D341Med (cell line): ENCODE data around the gene HOTAIR.

Experiments
- DNase-seq: peaks from one replicate; pipeline ENCODE4 v3.0.0; 2012; ENCODE audit warnings: low spot score

The HOTAIR gene

DNA sequence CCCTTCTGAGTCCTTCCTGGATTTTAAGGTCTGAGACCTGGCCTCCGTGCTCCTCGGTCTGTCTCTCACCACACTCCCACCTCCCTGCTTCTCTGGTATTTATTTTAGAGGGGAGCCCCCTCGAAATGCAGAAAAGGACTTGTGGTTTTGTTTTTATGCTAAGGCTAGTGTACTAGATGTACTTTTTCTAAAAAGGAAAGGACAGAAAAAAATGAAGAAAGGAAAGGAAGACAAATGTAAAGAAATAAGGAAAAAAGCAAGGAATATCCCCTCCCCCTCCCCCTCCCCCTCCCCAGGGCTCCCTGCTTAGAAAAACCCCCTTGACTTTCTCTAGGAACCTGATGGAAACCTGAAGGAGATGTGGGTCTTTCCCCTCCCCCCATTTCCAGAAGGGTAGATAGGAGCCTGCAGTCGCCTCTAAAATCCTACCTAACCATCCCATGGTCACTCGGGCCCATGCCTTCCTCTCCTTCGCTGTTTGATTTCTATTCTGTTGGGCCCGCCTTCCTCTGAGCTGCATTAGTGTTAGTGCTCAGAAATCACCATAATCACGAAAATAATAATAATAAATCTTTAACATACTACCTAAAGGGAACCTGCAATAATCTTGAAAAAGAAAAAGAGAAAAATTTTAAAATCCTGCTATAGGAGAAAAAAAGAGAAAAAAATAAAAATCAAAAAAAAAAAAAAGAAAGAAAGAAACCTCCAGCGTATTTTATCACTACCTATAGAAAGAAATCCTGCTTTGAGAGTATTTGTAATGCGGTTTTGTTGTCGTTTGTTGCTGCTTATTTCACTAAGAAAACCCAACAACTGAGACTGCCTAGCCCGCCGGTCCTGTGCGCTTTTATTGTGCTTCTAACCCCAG lies 37.1 kb upstream of the HOTAIR start:
- no peak for DNase-seq

DNA sequence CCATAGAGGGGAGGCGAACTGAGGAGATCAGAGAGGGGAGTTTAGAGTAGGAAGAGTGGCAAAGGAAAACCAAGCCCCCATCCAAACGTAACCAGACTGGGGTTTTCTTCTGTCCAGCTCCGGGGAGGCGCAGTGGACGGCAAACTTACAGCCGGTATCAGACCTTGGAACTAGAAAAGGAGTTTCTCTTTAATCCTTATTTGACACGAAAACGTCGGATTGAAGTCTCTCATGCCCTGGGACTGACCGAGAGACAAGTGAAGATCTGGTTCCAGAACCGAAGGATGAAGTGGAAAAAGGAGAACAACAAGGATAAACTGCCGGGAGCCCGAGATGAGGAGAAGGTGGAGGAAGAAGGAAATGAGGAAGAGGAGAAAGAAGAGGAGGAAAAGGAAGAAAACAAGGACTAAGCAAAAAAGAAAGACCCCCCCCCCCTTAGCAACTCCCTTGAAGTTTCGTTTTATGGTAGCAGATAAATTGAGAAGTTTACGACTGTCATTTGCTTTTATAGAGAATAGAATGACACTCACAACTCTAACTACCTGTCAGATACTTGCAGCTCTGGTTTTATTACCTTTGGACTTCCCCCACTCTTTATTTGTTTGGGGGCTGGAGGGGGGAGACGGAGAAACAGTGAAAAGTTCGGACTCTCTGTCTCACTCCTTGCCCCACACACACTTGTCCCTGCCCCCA lies 36.4 kb upstream of the HOTAIR start:
- no peak for DNase-seq

DNA sequence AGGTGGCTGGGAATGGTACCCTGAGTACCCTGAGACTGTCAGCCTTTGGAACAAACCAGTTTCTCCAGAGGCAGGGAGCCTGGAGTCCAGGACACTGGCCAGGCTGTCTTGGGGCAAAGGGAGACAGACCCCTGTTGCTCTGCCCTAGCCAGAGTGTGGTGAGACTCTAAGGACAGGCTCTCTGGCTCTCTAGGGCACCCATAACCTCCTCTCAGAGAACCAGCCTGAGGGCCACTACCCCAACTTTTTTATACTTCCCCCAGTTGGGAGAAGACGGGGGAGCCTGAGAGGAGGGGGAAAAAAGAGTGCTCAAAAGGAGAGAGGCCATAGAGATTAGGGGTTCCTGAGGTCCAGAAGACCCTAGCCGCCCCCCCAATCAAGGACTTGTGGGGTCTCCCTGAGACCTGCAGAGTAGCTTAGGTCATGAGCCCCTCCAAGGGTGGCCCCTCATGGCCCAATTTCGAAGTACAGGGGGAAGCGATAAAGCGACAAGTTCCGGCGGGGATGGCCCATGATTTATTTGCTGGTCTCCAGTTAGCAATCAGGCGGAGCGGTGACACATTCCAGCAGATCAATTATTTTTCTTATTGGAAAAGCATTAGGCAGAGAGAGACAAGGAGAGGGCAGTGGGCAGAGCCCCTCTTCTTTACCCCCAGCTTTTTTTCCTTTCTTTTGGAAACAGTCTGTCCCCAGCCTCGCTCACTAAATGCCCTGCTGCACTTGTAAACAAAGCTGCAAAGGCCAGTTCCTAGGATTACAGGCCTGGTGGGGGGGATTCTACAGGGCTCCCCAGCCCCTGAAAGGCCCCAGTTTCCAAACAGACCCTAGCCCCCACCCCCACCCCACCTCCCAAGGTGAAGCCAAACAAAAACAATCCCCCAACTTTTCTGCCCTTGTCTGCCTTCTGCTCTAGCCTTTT lies 35.6 kb upstream of the HOTAIR start:
- no peak for DNase-seq

DNA sequence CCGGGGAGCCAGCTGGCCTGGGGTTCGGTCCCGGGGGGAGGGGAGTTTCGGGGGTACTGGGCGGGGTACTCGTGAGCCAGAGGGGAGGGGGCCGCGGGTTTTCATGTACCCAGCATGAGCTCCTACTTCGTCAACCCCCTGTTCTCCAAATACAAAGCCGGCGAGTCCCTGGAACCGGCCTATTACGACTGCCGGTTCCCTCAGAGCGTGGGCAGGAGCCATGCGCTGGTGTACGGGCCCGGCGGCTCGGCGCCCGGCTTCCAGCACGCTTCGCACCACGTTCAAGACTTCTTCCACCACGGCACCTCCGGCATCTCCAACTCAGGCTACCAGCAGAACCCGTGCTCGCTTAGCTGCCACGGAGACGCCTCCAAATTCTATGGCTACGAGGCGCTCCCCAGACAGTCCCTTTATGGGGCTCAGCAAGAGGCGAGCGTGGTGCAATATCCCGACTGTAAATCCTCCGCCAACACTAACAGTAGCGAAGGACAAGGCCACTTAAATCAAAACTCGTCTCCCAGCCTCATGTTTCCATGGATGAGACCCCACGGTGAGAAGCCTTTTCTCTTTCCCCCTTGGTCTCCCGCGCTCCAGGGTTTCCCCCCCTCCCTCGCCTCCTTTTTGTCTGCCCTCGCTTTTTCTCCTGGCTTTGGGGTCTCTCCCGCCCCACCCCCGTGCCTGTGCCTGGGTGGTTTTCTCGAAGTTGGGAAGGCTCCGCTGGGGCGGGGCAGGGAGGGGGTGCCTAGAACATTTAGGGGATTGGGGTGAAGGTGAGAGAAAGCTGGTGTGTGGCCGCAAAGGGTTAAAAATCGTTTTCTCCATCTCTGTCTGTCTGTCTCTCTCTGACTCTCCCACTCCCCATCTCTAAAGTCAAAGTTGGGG lies 34.7 kb upstream of the HOTAIR start:
- DNase-seq, result peak; percentile 61

DNA sequence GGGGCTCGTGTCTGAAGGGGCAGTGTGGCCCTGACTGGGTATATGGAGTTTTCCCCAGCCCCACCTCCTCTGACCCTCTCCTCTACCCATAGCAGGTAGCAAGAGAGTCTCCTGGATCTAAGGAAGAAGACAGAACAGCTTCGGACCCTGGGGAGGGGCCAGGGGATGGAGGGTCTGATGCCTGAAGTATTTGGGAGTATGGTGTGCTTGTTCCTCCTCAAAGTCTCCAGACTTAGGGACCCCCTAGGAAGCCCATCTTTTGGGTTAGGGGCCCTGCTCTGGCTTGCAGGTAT lies 33.5 kb upstream of the HOTAIR start:
- DNase-seq, result no peak

DNA sequence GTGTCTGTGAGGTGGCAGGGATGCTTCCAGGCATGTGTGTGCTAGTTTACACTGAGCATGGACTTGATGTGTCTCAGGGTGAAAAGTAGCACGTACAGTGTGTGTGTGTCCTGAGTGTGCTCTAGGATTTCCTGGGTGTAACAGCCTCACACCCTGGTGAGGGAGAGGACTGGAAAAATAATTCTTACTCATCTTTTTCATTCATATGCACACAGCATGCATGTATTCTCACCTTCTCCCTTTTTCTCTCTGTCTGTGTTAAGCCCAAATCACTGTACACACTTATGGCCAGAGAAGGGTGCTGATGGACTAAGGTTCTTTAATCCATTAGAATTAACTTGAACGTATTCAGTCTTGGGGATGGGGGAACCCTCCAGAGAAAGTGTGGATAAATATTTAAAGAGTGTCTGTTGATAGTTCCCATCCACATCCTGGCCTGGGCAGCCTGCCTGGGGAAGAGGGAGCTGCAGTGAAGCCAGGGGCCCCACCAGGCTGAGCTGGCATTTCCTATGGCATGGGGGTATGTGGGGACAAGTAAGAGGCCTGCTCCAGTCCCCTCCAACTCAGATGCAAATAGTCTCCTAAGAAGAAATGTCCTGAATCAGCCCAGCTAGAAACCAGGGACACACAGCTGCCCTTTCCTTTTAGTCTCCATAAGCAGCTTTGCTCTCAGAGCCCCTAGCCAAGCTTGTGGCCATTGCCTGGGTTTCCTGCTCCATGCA lies 32.9 kb upstream of the HOTAIR start:
- DNase-seq, result no peak

DNA sequence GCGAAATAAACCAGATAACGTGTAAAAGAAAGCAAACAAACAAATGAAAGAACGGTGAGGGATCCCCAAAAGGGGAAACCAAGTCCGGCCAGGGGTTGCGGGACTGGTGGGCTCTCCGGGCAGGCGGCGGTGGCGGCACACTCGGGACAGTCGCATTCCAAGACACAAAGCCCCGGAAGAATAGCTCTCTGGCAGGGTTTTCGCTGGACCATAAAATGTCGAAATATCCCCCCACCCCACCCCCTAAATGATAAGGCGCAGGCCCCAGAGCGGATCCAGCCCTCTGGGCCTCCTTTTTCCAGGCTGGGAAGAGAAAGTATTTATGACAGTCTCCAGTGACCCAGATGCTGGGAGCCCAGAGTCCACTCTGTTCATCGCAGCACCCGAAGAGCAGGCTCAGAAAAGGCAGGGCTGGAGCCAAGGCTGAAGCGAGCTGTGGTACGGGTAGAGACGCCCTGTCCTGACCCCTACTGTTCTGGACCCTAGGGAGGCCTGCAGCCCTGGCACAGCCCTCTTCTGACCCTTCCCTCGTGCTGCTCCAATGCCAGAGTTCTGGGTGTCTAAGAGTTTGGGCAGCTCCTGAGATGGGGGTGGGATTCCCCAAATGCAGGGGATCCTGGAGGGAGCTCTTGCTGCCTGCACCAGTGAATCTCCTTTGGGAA lies 31.9 kb upstream of the HOTAIR start:
- DNase-seq, result no peak

DNA sequence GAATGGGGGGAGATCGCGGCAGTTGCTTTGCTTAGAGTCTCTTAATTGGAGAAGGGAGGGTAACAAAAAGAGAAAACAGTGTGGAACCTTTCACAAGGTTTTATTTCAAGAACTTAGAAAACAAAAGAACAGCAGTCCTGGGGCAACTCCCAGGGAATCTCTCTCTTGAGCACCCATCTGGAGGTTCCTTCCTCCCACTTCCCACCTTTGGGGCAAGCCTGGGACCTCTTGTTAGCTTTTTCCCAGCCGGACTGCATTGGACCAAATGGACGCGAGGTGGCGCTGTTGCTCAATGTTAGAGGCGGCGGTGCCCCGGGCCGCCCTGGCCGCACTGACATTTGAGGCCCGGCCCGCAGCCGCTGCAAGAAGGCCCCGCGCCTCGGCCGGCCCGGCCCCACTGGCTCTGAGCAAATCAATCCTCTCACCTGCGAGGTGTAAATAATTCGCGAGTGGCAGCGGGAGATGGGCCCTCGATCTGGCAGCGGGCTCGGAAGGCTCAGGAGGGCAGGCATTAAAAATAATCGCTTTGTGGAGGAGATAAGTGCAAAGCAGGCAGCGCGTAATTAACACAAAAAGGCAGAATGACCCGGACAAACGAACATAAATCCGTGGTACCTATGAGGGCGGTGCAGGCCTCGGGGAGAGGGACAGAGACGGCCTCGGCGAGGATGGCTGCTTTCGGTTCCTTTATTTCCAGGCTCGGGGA lies 31.3 kb upstream of the HOTAIR start:
- peak; percentile 91 for DNase-seq

DNA sequence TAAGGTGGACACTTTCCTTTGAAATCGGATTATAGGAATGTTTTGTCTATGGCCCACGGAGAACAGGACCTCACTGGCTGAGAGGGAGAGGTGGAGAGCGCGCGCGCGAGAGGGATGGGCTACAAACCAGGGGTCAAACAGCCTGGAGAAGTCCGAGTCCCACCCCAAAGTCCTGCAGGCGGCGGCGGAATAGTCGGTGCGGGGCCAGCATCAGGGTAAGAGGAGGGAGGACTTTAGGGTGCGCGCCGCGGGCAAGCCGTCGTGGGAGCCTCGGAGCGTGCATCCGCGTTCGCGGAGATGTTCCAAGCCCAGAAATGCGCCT lies 30.7 kb upstream of the HOTAIR start:
- DNase-seq, result no peak

DNA sequence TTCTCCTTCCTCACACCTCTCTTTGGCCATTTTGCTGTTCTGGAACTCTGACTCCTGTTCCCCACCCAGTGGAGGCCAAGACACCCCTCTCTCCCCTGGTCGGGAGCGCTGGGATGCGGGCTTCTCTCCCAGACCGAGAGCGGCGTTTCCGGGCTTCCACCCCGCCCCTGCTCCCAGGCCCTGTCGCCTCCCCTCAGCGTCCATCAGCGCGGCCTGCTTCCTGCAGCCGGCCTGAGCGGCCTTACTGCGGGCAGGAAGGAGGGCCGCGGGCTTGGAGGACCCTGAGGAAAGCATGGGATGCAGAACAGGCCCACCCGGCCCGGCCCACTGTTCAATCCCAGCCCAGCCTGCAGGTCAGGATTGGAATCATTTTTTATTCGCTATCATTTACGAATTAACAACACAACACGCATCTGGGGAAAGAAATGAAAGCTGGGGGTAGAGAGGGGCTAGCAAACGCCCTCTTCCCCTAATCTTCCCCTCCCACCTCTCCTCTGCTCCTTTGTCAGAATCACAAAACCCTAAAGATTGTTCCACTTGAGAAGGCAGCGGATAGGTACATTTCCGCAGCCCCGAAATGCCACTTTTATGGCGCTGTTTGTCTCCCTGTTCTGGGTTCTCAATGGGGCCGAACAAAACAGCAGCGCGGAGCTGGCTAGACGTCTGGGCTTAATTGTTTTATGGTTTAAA lies 30.2 kb upstream of the HOTAIR start:
- DNase-seq, result no peak

DNA sequence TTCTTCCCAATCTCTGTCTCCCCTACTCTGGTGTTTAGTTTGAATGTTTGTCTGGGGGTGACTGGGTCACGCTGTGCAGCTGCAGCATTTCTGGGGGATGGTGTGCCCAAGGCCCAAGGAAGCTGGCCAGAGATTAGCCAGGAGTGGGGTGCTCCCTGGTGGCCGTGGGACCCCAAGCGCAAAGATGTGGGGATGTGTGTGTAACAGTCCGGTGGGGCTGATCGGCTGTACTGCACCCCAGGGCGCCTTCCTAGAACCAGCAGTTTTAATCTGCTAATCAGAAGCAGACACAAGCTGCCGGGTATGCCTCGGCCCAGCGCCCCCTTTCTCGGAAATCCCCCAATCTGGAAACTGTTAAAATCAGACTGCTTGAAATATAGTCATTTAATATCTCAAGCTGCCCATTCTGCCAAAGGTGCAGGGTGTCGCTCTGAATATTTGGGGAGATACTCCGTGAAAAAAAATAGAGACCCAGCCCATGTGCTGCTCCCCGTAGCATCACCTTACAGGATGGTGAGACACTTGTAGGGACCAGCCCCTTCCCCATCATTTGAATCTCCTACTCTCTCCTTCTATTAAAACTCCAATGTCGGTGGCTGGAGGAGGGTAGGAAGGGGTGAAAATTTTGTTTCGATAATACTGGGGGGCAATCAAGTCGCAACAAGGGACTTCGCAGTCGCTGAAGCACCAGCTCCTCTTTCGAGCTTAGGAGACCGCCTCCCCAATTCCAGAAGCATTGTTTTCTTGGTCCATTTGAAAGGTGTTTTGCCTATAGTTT lies 29.5 kb upstream of the HOTAIR start:
- no peak for DNase-seq

DNA sequence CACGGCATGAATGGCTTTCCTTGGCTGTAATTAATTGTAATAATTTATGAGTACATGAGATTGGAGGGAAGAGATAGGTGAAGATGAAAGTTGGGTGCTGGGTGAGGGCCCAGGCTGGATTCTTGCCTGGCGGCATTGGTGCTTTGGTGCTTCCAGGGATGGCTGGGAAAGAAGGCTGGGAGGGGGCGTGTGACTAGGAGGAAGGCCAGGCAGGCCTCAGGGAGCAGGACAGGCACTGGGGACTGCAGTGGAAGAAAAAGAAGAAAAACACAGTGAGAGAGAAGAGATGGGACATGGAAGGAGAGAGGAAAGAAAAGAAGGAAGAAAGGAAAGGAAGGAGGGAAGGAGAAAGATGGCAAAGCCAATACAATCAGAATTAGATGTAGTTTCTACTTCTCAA lies 28.9 kb upstream of the HOTAIR start:
- no peak for DNase-seq

DNA sequence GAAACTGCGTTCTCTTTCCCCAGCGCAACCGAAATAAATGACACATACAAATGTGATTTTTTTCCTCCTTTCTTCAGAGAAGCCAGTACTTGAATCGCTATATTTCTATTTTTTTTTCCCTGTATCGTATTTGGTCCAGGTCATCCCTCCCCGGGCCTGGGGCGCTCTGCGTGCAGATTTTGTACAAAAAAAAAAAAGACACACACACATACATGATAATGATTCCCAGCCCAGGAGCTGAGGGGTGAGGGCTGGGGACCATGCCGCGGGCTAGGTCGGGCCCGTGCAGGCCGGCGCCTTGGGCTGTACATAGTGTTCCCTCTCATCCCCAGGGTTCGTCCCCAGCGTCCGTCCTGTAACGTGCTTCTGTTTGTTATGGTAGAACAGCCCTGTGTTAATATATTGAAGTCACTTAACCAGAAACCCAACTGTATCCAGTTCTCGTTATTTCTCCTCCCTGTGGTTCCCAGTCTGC lies 28.2 kb upstream of the HOTAIR start:
- DNase-seq, result no peak

DNA sequence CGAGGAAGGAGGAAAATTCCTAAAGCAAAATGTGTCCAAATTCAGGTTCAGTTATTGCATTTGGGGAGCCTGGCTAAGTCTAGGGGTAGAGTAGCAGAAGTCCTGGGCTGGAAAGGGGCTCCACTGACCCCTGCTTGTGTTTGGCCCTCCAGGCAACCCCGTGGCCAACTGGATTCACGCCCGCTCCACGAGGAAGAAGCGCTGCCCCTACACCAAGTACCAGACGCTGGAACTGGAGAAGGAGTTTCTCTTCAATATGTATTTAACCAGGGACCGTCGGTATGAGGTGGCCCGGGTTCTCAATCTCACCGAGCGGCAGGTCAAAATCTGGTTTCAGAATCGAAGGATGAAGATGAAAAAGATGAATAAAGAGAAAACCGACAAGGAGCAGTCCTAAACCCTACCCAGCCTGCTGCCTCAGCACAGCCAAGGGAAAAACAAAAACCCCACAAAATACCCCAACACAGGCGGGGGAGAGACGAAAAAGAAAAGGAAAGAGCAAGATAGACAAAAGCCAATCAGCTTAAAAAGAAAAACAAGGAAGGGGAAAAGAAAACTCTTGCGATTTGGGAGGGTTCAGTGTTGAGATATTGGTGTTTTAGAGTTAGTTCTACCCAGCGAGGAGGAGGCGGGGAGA lies 27.6 kb upstream of the HOTAIR start:
- DNase-seq, result no peak

DNA sequence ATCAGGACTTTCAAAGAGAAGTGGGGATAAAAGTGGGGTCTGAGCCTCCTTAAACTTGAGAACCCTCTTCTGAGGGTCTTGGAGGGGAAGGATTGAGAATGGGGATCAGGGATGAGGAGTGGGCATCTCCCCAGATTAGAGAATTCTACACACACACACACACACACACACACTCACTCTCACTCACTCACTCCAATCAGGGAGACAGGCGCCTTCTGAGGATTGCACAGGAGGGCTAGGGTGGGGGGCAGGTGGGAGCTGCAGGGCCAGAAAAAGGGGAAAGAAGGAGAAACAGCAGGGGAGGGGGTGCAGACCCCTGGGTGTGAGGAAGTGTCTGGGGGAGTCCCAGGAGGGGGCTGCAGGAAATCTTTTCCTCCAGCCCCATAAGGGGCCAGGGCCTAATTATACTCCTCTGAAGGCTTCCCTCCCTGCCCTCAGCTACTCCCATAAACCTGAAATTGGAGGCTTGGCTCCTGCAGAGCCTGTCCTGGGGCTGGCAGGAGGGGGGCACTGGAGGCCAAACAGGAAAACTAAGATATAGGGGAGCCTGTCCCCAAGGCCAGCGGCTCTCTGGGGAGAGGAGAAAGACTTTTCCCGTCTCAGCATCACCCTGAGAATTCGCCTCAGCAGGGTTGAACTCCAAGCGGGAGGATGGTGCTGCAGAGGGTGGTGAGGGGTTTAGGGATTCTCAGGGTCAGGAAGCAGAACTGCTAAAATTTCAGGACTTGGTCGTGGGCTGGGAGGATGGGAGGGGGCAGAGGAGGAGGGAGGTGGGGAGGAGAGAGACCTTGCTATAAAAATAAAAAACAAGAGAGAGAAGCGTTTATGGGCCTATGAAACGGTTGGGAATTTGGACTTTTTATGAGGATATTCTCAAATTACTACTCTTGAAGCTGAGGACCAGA lies 26.8 kb upstream of the HOTAIR start:
- no peak for DNase-seq

DNA sequence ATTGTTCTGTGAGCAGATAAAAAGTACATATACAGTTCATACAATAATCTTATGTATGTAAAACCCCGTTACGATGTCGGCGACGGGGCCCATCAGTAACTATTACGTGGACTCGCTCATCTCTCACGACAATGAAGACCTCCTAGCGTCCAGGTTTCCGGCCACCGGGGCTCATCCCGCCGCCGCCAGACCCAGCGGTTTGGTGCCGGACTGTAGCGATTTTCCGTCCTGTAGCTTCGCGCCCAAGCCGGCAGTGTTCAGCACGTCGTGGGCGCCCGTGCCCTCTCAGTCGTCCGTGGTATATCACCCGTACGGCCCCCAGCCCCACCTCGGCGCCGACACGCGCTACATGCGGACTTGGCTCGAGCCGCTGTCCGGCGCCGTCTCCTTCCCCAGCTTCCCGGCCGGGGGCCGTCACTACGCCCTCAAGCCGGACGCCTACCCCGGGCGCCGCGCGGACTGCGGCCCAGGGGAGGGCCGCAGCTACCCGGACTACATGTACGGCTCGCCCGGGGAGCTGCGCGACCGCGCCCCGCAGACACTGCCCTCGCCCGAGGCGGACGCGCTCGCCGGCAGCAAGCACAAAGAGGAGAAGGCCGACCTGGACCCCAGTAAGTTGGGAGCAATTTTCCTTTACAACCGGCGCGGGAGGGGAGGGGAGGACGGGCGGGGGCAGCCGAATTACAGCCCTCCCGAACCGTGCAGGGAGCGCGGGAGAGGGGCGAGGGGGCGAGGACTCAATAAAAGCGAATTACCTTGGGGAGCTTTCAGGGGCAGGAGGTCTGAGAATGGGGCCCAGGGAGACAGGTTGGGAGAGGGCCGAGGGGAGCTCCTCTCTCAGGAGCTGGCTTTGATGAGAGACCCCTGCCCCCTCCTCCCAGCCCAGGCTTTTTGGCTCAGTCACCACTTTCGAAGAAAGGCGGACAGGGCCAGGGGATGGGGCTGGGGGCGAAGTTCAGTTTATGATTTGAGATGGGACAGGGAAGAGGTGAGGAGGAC lies 25.7 kb upstream of the HOTAIR start, which contains the start of gene HOXC9:
Gene HOXC9 (plus strand): TSS at position 46 of the 999 bp plus-strand sequence. CDS start 28 bp downstream, at position 74.
- no peak for DNase-seq
